HCEC 1CT (cell line): ENCODE results near the gene FXN.
"Not testable (repeated sequence)": the region's sequence is repeated elsewhere in the genome, so short reads cannot be mapped to it uniquely, and the experiment has no call there.

Source experiments
- DNase-seq: peaks from one replicate; pipeline ENCODE4 v3.0.0-alpha.2; 2017

Gene FXN

GRCh38 chr9:69027355-69028097 lies 8.0 kb upstream of the FXN start:
- peak; percentile 39 for DNase-seq

- no peak for DNase-seq
Observed at GRCh38 chr9:69028754-69029153, 6.8 kb upstream of the FXN start.

GRCh38 chr9:69029535-69029934 lies 6.0 kb upstream of the FXN start:
- DNase-seq: no peak

GRCh38 chr9:69030851-69031645 lies 4.5 kb upstream of the FXN start:
- DNase-seq: peak; percentile 67

- no peak for DNase-seq
Observed at GRCh38 chr9:69034071-69034470, 1.5 kb upstream of the FXN start.

GRCh38 chr9:69036309-69036708 lies 757 bp downstream of the FXN start:
- peak; percentile 11 for DNase-seq

GRCh38 chr9:69036799-69037198 lies 1.2 kb downstream of the FXN start:
- no peak for DNase-seq

GRCh38 chr9:69040646-69041045 lies 5.1 kb downstream of the FXN start:
- no peak for DNase-seq

GRCh38 chr9:69044240-69045219 lies 9.0 kb downstream of the FXN start:
- DNase-seq: peak; percentile 63

- DNase-seq: no peak
Observed at GRCh38 chr9:69045821-69046220, 10.3 kb downstream of the FXN start.

- DNase-seq: no peak
Observed at GRCh38 chr9:69046723-69047122, 11.2 kb downstream of the FXN start.

- DNase-seq: no peak
Observed at GRCh38 chr9:69047371-69047770, 11.8 kb downstream of the FXN start.

- DNase-seq: no peak
Observed at GRCh38 chr9:69049094-69049493, 13.5 kb downstream of the FXN start.

GRCh38 chr9:69050936-69051335 lies 15.4 kb downstream of the FXN start:
- DNase-seq: not testable (repeated sequence)

- DNase-seq: no peak
Observed at GRCh38 chr9:69054989-69055388, 19.4 kb downstream of the FXN start.

- DNase-seq: no peak
Observed at GRCh38 chr9:69056191-69056815, 20.8 kb downstream of the FXN start.

GRCh38 chr9:69058101-69058500 lies 22.5 kb downstream of the FXN start:
- no peak for DNase-seq

GRCh38 chr9:69060766-69061165 lies 25.2 kb downstream of the FXN start:
- DNase-seq: no peak

- no peak for DNase-seq
Observed at GRCh38 chr9:69062195-69062594, 26.6 kb downstream of the FXN start.

- no peak for DNase-seq
Observed at GRCh38 chr9:69063839-69064238, 28.3 kb downstream of the FXN start.

GRCh38 chr9:69065660-69066059 lies 30.1 kb downstream of the FXN start:
- no peak for DNase-seq

- no peak for DNase-seq
Observed at GRCh38 chr9:69066955-69067354, 31.4 kb downstream of the FXN start.

- DNase-seq: no peak
Observed at GRCh38 chr9:69070201-69070600, 34.6 kb downstream of the FXN start.
